ENCODE results near the gene RAB4B.

The RAB4B gene

GRCh38 chr19:40801426-40802299 is 23.6 kb downstream of the RAB4B start:
- no peak for TF ChIP-seq CTCF (IDR thresholded peaks at IDR 0.05; ENCODE audit: low read depth, low read length, missing control alignments)
- peak overlapping the region; percentile 44 for H3K4me3 ChIP-seq (ENCODE audit: low read depth, low read length)
- no peak for DNase-seq (ENCODE audit: low read depth)

- no peak for TF ChIP-seq CTCF (IDR thresholded peaks at IDR 0.05; ENCODE audit: low read depth, low read length, missing control alignments)
- DNase-seq (ENCODE audit: low read depth): no peak
- peak overlapping the region; percentile 44 for H3K4me3 ChIP-seq (ENCODE audit: low read depth, low read length)
Observed at GRCh38 chr19:40802300-40803169, 24.5 kb downstream of the RAB4B start.

GRCh38 chr19:40803170-40803856 is 25.3 kb downstream of the RAB4B start:
- no peak for DNase-seq (ENCODE audit: low read depth)
- H3K4me3 ChIP-seq (ENCODE audit: low read depth, low read length): peak overlapping the region; percentile 44
- TF ChIP-seq CTCF (IDR thresholded peaks at IDR 0.05; ENCODE audit: low read depth, low read length, missing control alignments): no peak

GRCh38 chr19:40803857-40804782 is 26.1 kb downstream of the RAB4B start:
- DNase-seq (ENCODE audit: low read depth): peak; percentile 79
- TF ChIP-seq CTCF (IDR thresholded peaks at IDR 0.05; ENCODE audit: low read depth, low read length, missing control alignments): no peak
- no peak overlapping the region; the same call in 1 of the 2 replicates for H3K4me3 ChIP-seq (ENCODE audit: low read depth, low read length)

GRCh38 chr19:40804783-40805242 is 26.8 kb downstream of the RAB4B start:
- DNase-seq (ENCODE audit: low read depth): no peak

More at GRCh38 chr19:40804783-40805242, 26.8 kb downstream of the RAB4B start:
- H3K4me3 ChIP-seq (ENCODE audit: low read depth, low read length): no peak overlapping the region
- no peak for TF ChIP-seq CTCF (IDR thresholded peaks at IDR 0.05; ENCODE audit: low read depth, low read length, missing control alignments)
